C4-2B (cell line): Measurements from ENCODE around the gene OSBPL8.

Experiments used
- CTCF ChIP-seq: fragments of 450-650 bp; conservative IDR thresholded peaks from 2 replicates; pipeline ENCODE4 v1.5.1; 2017; ENCODE audit warnings: mild to moderate bottlenecking
- ZFX ChIP-seq: fragments of 450-650 bp; IDR thresholded peaks from 2 replicates; pipeline ENCODE4 v1.6.1; 2017

GRCh38 chr12:76356071-76356470, 203.5 kb downstream of the OSBPL8 start:
- no peak for TF ChIP-seq CTCF
- TF ChIP-seq ZFX: no peak
